T-cell (primary cell): ENCODE data around the gene DNAJC5. TPM values are rescaled to one million over a fixed set of nuclear protein-coding genes. Genes with fewer than 3 reads are reported as not detected.
"Not testable (repeated sequence)": the region's sequence is repeated elsewhere in the genome, so short reads cannot be mapped to it uniquely, and the experiment has no call there.

Source experiments
- ATAC-seq, 4 experiments: fragments of 200-7000 bp in 3 of 4; fragments of 150-1000 bp in 1 of 4; cut with Tn5 transposase; replicated peaks in 1 of 4; 1 replicate in 3 of 4; 2 replicates in 1 of 4; pipeline ENCODE4 v1.10.0; 2021; ENCODE audit warnings: moderate library complexity in 3 of 4, mild to moderate bottlenecking in 2 of 4, moderate number of reproducible peaks in 1 of 4
- CTCF ChIA-PET, 2 donors: fragments of 300-600 bp; sonication (Branson Sonifier 250); formaldehyde crosslinking; loops; one replicate each; lab custom pipeline; 2022; ENCODE audit warnings: antibody characterized with exemption in 2 of 2; lab: Charles Lee
- POLR2A ChIA-PET, 2 donors: fragments of 300-600 bp; sonication (Branson Sonifier 250); formaldehyde crosslinking; loops; one replicate each; lab custom pipeline; 2022; ENCODE audit warnings: antibody characterized with exemption in 2 of 2; lab: Charles Lee
- DNase-seq, 35 experiments: peaks; one replicate each; pipeline versions ENCODE4 v3.0.0 to v3.0.0-alpha.2; 2013 to 2023
- H3K27ac ChIP-seq: one replicate; pipeline ENCODE4 v1.5.1; 2013; ENCODE audit warnings: low read length
- H3K27me3 ChIP-seq, 2 experiments: replicated peaks in 1 of 2; 1 replicate in 1 of 2; 2 replicates in 1 of 2; pipeline versions ENCODE4 v1.6.1 to v1.7.0; 2013; ENCODE audit warnings: low read length in 1 of 2, mixed read lengths in 1 of 2; ENCODE audit not compliant: control insufficient read depth in 2 of 2, insufficient read depth in 2 of 2; ENCODE audit errors: extremely low read depth in 1 of 2
- H3K36me3 ChIP-seq, 2 donors: 1 replicate in 1 of 2; 2 replicates in 1 of 2; pipeline versions ENCODE4 v1.6.1 to v1.7.0; 2013; ENCODE audit warnings: low read length in 1 of 2; ENCODE audit not compliant: control insufficient read depth in 2 of 2, insufficient read depth in 1 of 2; ENCODE audit errors: extremely low read depth in 1 of 2
- H3K4me1 ChIP-seq, 2 experiments: 1 replicate in 1 of 2; 2 replicates in 1 of 2; pipeline versions ENCODE4 v1.6.1 to v1.7.0; 2013; ENCODE audit warnings: low read length in 2 of 2, mixed read lengths in 1 of 2; ENCODE audit not compliant: insufficient read depth in 2 of 2, control insufficient read depth in 1 of 2; ENCODE audit errors: extremely low read depth in 1 of 2
- H3K4me3 ChIP-seq, 2 donors: 1 replicate in 1 of 2; 2 replicates in 1 of 2; pipeline versions ENCODE4 v1.5.1 to v1.7.0; 2013; ENCODE audit warnings: mild to moderate bottlenecking in 2 of 2, low read length in 1 of 2, moderate library complexity in 1 of 2; ENCODE audit not compliant: control insufficient read depth in 1 of 2; ENCODE audit errors: extremely low read depth in 1 of 2
- H3K9me3 ChIP-seq: 2 replicates; pipeline ENCODE4 v1.7.0; 2013
- H3K27ac Mint-ChIP-seq, 2 donors: one replicate each; pipeline ENCODE4 v1.8.0; 2020 to 2021; ENCODE audit warnings: mild to moderate bottlenecking in 2 of 2, mixed read lengths in 2 of 2
- H3K27me3 Mint-ChIP-seq, 2 donors: one replicate each; pipeline ENCODE4 v1.8.0; 2021 to 2022; ENCODE audit warnings: mixed read lengths in 2 of 2
- H3K36me3 Mint-ChIP-seq: one replicate; pipeline ENCODE4 v1.8.0; 2021; ENCODE audit warnings: mixed read lengths
- H3K4me1 Mint-ChIP-seq, 3 donors: one replicate each; pipeline ENCODE4 v1.8.0; 2020 to 2022; ENCODE audit warnings: mixed read lengths in 3 of 3, mild to moderate bottlenecking in 1 of 3
- H3K4me3 Mint-ChIP-seq, 3 donors: one replicate each; pipeline ENCODE4 v1.8.0; 2020 to 2022; ENCODE audit warnings: mild to moderate bottlenecking in 3 of 3, mixed read lengths in 3 of 3, moderate library complexity in 3 of 3
- H3K9me3 Mint-ChIP-seq, 3 donors: one replicate each; pipeline ENCODE4 v1.8.0; 2020 to 2022; ENCODE audit warnings: mixed read lengths in 3 of 3
- WGBS: methylation state at CpG from one replicate; pipeline ENCODE4 v1.1.5; 2013; ENCODE audit warnings: missing lambda C conversion rate; ENCODE audit not compliant: insufficient coverage; 5-methylcytosine and 5-hydroxymethylcytosine counted together
- total RNA-seq, 35 experiments: library from RNA in 6 of 35; stranded (reverse) in 6 of 35; fragments of 120-200 nt in 1 of 35; gene quantifications; one replicate each; pipeline versions ENCODE4 v1.2.1 to v1.2.4 and lab custom pipeline; 2013 to 2026

Gene DNAJC5
- total RNA-seq, 5 donors from 2014 or later (not counting 1 experiment from before 2014, with no cell fraction given) = 35.4 to 63.7 (median 54.9) TPM

GRCh38 chr20:63850689-63851547 lies 44.0 kb upstream of the DNAJC5 start:
- Mint-ChIP-seq H3K27me3 (peaks cover 8 to 28% of the 10 kb centered on the region in 2 donors), H3K4me3 (peak overlapping the region in 1 of 3 donors; percentile 37), H3K36me3 (no peaks in the 10 kb centered on the region), H3K9me3 (no peaks in the 10 kb centered on the region), H3K4me1 (peaks cover 3 to 5% (median 4%) of the 10 kb centered on the region in 3 donors), H3K27ac (no peak overlapping the region)
- peaks cover 3 to 36% of the 10 kb centered on the region in 2 experiments for H3K4me1 ChIP-seq
- ATAC-seq (no peak), DNase-seq (no peak)
- H3K27me3 ChIP-seq = peaks cover 2 to 90% of the 10 kb centered on the region in 2 experiments
- ChIA-PET CTCF (no interaction called here), POLR2A (no interaction called here)
- no peaks in the 10 kb centered on the region for H3K9me3 ChIP-seq
- no peaks in the 10 kb centered on the region for H3K36me3 ChIP-seq
- WGBS = 30% methylated on average over 12 of the region's 27 CpGs
- no peak overlapping the region for H3K4me3 ChIP-seq
- H3K27ac ChIP-seq = no peak overlapping the region

GRCh38 chr20:63851548-63851943 lies 43.4 kb upstream of the DNAJC5 start:
- ATAC-seq, H3K4me3 Mint-ChIP-seq, H3K4me3 ChIP-seq, H3K4me1 Mint-ChIP-seq, H3K27ac ChIP-seq, H3K9me3 Mint-ChIP-seq, CTCF ChIA-PET, DNase-seq, H3K9me3 ChIP-seq, H3K36me3 ChIP-seq, H3K36me3 Mint-ChIP-seq, POLR2A ChIA-PET, H3K27ac Mint-ChIP-seq: not testable (repeated sequence)
- Histone ChIP-seq H3K4me1 (peaks cover 3 to 30% of the 10 kb centered on the region in 2 experiments), H3K27me3 (peaks cover 2 to 88% of the 10 kb centered on the region in 2 experiments)
- 68% methylated on average over 9 of the region's 14 CpGs for WGBS
- peaks cover 4 to 25% of the 10 kb centered on the region in 2 donors for H3K27me3 Mint-ChIP-seq

GRCh38 chr20:63853733-63854068 lies 41.2 kb upstream of the DNAJC5 start:
- CTCF ChIA-PET, H3K36me3 ChIP-seq, H3K36me3 Mint-ChIP-seq, H3K4me3 ChIP-seq, ATAC-seq, H3K9me3 ChIP-seq, H3K27ac Mint-ChIP-seq, H3K9me3 Mint-ChIP-seq, H3K27ac ChIP-seq, POLR2A ChIA-PET, DNase-seq, H3K4me3 Mint-ChIP-seq: not testable (repeated sequence)
- peaks cover 4 to 20% of the 10 kb centered on the region in 2 donors for H3K27me3 Mint-ChIP-seq
- peaks cover 0 to 66% of the 10 kb centered on the region in 2 experiments for H3K27me3 ChIP-seq
- H3K4me1 ChIP-seq = peaks cover 0 to 34% of the 10 kb centered on the region in 2 experiments
- WGBS = 67% methylated on average over 4 of the region's 4 CpGs
- H3K4me1 Mint-ChIP-seq = peaks cover 20 to 22% (median 21%) of the 10 kb centered on the region in 3 donors

GRCh38 chr20:63854069-63854765 lies 40.7 kb upstream of the DNAJC5 start:
- H3K27ac ChIP-seq = no peak overlapping the region
- no peaks in the 10 kb centered on the region for H3K36me3 Mint-ChIP-seq
- no peak for ATAC-seq

GRCh38 chr20:63854766-63855362 lies 40.1 kb upstream of the DNAJC5 start:
- H3K4me1 Mint-ChIP-seq = peaks cover 25 to 30% (median 25%) of the 10 kb centered on the region in 3 donors
- H3K4me3 Mint-ChIP-seq = no peak overlapping the region
- Histone ChIP-seq H3K4me3 (no peak overlapping the region), H3K4me1 (peaks cover 3 to 42% of the 10 kb centered on the region in 2 experiments), H3K27me3 (peaks cover 0 to 60% of the 10 kb centered on the region in 2 experiments), H3K27ac (no peak overlapping the region), H3K36me3 (no peaks in the 10 kb centered on the region), H3K9me3 (no peaks in the 10 kb centered on the region)
- H3K9me3 Mint-ChIP-seq = no peaks in the 10 kb centered on the region
- ChIA-PET CTCF (no interaction called here), POLR2A (no interaction called here)
- whole genome bisulfite sequencing = 53% methylated on average over 14 of the region's 26 CpGs
- ATAC-seq (no peak), DNase-seq (no peak)
- no peaks in the 10 kb centered on the region for H3K36me3 Mint-ChIP-seq
- peaks cover 4 to 18% of the 10 kb centered on the region in 2 donors for H3K27me3 Mint-ChIP-seq
- no peak overlapping the region for H3K27ac Mint-ChIP-seq

More at GRCh38 chr20:63854069-63854765, 40.7 kb upstream of the DNAJC5 start:
- Mint-ChIP-seq H3K27me3 (peaks cover 4 to 20% of the 10 kb centered on the region in 2 donors), H3K27ac (no peak overlapping the region), H3K9me3 (no peaks in the 10 kb centered on the region), H3K4me3 (no peak overlapping the region), H3K4me1 (peaks cover 25 to 28% (median 25%) of the 10 kb centered on the region in 3 donors)
- 17% methylated on average over 15 of the region's 17 CpGs for WGBS
- Histone ChIP-seq H3K4me1 (peaks cover under 1 to 39% of the 10 kb centered on the region in 2 experiments), H3K9me3 (no peaks in the 10 kb centered on the region), H3K4me3 (no peak overlapping the region), H3K27me3 (peaks cover 0 to 61% of the 10 kb centered on the region in 2 experiments), H3K36me3 (no peaks in the 10 kb centered on the region)
- ChIA-PET POLR2A (no interaction called here), CTCF (no interaction called here)
- DNase-seq = no peak

GRCh38 chr20:63855363-63856097 lies 39.4 kb upstream of the DNAJC5 start:
- Mint-ChIP-seq H3K27me3 (peaks cover 4 to 14% of the 10 kb centered on the region in 2 donors), H3K4me3 (no peak overlapping the region), H3K27ac (no peak overlapping the region), H3K9me3 (no peaks in the 10 kb centered on the region), H3K4me1 (peaks cover 24 to 29% (median 25%) of the 10 kb centered on the region in 3 donors), H3K36me3 (no peaks in the 10 kb centered on the region)
- Histone ChIP-seq H3K4me1 (peaks cover 3 to 42% of the 10 kb centered on the region in 2 experiments), H3K27me3 (peaks cover 0 to 55% of the 10 kb centered on the region in 2 experiments), H3K4me3 (no peak overlapping the region), H3K36me3 (no peaks in the 10 kb centered on the region), H3K9me3 (no peaks in the 10 kb centered on the region), H3K27ac (no peak overlapping the region)
- 91% methylated on average over 10 of the region's 36 CpGs for WGBS
- ATAC-seq (no peak), DNase-seq (no peak)
- ChIA-PET CTCF (no interaction called here), POLR2A (no interaction called here)
